GM19397 (cell line): ENCODE data around the gene CDH6.
"Not testable (repeated sequence)": the region's sequence is repeated elsewhere in the genome, so short reads cannot be mapped to it uniquely, and the experiment has no call there.

Experiments used
- ATAC-seq: cut with Tn5 transposase; IDR thresholded peaks from one replicate; pipeline ENCODE4 v1.9.1; 2021; ENCODE audit warnings: mild to moderate bottlenecking, moderate library complexity; ENCODE audit not compliant: unreplicated experiment

The CDH6 gene

DNA sequence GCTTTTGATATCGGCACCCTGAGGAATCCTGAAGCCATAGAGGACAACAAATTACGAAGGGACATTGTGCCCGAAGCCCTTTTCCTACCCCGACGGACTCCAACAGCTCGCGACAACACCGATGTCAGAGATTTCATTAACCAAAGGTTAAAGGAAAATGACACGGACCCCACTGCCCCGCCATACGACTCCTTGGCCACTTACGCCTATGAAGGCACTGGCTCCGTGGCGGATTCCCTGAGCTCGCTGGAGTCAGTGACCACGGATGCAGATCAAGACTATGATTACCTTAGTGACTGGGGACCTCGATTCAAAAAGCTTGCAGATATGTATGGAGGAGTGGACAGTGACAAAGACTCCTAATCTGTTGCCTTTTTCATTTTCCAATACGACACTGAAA lies 129.5 kb downstream of the CDH6 start:
- ATAC-seq: no peak

DNA sequence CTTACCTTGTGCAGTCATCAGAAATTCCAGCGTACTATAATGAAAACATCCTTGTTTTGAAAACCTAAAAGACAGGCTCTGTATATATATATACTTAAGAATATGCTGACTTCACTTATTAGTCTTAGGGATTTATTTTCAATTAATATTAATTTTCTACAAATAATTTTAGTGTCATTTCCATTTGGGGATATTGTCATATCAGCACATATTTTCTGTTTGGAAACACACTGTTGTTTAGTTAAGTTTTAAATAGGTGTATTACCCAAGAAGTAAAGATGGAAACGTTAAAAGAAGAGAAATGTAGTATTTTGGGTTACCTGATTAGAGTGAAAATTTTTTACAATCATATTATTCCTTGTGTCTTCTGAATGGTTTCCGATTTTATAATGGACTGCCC lies 131.4 kb downstream of the CDH6 start:
- no peak for ATAC-seq

DNA sequence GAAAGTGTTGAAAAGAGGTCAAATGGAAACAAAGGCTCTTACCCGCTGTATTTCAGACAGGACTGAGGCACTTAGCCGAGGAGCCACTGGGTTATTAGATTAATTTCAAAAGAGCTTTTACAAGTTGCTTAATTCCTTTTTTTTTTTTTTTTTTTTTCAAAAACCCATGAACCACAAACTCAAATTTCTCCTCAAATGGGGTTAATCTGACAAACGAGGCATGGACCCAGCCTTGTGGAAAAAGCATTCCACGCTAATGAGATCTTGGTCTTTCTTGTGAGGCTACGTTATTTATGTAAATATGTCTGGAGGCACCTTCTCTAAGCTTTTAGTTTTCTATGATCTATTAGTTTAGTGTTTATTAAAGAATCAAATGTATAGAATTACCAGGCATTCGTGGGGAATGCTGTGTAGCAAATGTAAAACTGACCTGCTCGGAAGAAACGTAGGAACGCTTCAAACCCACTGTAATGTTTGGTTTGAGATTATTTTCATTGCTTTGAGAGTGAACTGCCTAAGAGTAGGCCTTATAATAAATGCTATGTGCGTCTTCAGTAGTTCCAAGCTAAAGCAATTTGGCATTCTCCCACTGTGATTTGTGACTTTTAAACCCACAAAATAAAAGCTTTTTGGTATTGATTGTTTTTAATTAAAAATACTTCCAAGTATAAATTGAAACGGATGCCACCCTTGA lies 134.7 kb downstream of the CDH6 start:
- no peak for ATAC-seq

DNA sequence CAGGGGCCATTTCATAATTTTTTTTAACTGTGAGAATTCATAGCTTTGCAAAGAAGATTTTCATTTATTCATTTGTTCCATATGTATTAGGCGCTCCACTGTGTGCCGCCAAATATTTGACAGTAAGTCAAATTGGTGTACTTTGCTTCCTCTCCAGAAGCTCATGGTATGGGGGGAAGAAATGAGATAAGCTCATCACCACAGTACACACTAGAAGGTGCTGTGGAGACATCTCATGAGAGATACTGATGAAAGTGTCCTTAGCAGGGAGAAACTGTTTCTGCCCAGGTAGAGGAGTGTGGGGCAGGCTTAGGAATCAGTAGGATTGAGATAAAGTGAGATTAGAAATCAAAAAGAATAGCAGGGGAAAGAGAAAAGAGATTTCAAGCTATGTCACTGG lies 136.2 kb downstream of the CDH6 start:
- no peak for ATAC-seq

DNA sequence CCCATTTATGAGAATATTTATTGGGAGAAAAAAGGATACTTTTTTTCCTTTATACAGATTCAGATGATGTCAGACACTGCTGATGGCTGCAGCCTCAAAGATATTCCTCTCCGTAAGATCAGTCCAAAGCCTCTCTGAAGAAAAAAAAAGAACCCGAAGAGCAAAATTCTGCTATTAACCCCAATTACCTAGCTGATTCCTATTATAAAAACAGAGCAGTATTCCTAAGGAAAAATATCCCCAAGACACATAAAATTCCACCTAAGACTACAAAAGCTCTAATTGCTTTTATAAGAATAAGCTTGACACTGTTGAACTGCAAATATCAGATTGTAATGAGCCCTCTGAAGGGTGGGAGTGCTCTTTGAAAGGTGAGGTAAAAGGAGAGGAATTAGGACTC lies 138.7 kb downstream of the CDH6 start:
- ATAC-seq: no peak

DNA sequence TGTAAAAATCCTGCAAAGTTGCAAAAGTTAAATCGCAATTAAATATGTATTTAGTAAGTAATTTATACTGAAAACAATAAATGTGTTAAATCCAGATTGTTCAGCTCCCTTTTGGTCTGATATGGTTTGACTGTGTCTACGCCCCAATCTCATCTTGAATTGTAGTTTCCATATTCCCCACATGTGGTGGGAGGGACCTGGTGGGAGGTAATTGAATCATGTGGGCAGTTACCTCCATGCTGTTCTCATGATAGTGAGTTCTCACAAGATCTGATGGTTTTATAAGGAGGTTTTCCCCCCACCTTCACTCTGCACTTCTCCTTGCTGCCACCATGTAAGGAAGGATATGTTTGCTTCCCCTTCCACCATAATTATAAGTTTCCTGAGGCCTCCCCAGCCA lies 140.0 kb downstream of the CDH6 start:
- no peak for ATAC-seq

DNA sequence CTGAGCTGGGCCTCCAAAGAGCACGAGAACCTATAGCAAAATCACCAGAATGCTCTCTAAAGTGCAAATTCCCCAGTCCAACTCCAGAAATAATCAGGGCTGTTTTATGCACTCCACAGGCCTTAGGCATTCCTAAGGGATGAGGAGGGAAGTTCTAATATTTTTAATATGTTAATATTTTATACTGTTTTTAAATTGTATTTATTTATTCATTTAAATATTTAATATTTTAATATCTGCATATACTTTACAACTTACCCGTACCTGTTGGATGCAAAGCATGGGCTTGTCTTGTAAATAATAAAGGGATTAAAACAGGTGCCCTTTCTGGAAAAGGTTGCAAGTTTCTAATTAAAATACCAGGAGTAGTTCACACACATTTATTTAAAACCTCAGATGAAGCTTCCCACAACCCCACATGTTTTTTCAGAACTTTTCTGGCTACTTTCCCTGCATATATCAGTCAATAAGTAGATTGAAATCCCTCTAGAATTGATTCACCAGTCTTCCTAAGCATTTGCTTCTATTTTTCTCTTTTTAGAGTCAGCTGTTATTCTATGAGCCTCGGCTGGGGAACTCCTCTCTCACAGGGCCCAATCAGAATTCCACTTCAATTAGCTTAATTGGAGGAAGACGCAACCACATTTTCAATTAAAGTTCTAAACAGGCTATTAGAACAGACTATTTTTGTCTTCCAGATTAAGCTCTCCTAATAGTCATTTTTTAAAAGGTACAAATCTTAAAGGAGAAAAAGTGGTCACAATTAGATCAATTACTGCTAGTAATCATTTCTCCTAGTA lies 140.8 kb downstream of the CDH6 start:
- no peak for ATAC-seq

DNA sequence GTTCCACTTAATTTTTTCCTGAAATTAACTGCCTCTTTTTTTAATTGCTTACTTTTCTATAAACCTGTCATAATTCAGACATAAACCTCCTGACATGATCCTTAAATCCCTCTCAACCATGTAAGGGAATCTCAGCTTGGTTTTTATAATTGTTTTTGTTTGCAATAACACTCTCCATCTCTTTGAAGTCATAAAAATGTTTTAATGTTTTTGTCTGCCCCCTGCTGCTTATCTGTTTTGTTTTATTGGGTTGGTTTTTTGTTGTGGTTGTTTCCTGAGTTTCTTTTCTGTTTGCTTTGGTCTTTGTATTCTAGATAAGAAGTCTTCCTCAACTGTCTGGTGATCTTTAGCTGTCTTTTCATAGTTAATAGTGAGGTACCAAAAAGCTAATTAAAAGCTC lies 142.0 kb downstream of the CDH6 start:
- no peak for ATAC-seq

DNA sequence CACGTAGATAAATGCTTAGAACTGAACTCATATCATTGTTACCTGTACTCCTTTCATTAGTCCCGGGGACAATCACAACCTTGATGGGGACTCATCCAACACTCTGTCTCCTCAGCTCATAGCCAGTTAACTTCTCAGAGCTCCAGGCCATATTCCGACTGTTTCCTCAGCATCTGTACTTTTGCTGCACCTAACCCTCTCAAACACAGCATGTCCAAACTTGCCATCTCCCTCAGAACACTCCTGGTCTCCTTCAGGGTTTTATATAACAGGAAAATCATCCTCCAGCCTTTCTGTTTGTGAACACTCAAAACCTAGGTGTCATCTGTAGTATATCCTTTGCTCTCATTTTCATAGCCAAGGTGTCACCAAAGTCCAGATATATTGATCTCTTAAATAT lies 150.5 kb downstream of the CDH6 start:
- ATAC-seq: no peak

DNA sequence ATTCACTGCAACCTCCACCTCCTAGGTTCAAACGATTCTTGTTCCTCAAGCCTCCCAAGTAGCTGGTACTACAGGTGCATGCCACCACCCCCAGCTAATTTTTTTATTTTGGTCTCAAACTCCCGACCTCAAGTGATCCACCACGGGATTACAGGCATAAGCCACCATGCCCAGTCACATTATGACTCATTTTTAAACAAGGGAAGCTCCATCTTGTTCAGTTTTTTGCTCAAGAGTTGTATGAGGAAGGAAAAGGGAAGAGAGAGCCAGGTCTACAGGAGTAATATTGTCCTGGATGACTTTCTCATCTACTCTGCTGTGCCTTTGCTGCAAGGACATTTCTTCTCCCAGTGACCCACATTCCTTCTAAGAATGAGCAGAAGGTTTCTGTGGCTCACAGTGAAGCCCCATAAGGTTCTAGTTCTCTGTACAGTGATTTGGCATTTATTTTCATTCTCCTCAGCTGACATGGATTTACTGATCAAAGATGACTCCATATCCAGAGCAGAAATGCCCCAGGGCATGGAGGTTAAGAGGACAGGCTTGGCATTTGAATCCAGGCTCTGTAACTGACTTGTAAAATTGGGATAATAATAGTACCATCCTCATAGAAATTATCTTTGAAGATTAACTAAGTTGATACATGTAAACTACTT lies 153.5 kb downstream of the CDH6 start:
- no peak for ATAC-seq

DNA sequence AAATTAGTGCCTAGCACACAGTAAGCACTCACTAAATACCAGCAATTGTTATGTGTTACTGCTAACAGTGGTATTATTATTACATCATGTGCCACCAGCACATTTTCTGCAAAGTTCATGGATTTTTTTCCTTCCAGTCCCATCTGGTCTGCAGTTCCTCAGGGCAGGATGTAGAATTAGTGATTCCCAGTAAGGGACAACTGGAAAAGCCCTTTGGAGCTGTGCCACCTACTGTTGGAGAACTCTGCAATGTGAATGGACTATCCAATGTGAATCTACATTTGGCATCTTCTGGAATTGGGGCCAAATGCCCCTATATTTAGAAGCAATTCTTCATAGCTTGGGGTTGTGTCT lies 154.0 kb downstream of the CDH6 start:
- ATAC-seq: no peak

DNA sequence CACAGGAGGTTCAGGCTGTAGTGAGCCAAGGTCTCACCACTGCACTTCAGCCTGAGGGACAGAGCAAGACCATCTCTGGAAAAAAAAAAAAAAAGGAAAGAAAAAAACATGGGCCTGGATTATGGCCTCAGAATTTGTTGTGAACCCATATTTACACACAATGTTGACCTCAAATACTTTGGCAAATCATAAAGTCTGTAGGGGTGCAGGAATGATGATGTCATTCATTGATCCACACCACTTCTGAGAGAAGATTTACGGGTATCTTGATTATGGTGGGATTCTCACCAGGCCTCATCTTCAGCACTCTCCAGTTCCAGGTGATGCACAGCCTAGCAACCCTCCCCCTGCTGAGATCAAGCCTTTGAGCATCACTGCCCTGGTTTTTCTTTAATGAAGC lies 156.9 kb downstream of the CDH6 start:
- ATAC-seq: no peak

DNA sequence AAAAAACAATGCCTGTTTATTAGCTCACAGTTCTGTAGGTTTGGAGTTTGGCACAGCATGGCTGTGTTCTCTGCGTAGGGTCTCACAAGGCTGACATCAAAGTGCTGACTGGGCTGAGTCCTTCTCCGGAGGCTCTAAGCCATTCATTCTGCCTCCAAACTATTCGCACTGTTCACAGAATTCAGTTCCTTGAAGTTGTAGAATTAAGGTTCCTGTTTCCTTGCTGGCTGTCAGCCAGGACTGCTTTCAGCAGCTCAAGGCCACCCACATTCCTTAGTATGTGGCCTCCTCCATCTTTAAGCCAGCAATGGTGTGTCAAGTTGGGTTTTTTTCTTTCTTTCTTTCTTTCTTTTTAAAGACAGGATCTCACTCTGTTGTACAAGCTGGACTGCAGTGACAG lies 161.9 kb downstream of the CDH6 start:
- ATAC-seq: no peak

DNA sequence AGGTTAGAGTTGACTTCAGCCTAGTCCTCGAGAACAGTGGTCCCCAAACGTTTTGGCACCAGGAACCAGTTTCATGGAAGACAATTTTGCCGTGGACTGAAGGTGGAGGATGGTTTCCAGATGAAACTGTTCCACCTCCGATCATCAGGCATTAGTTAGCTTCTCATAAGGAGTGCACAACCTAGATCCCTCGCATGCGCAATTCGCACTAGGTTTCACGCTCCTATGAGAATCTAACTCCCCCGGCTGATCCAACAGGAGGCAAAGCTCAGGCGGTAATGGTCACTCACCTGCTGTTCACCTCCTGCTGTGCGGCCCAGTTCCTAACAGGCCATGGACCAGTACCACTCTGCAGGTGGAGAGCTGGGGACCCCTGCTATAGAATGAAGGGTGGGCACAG lies 163.6 kb downstream of the CDH6 start:
- ATAC-seq: no peak

DNA sequence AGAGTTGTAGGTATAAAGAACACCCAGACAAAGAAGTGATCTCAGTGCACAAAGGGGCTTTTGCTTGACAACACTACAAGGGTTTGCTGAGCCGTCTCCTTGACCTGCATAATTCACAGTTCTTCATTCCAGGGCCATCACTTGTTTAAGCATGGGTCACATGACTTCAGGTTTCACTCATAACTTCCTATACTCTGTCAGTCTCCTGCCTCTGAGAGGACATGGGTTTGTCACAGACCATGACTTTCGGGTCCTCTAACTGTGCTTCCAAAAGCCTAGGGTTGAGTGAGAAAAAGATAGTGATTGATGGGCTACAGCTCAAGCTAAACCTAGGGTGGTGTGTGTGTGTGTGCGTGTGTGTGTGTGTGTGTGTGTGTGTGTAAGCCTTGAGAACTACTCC lies 166.4 kb downstream of the CDH6 start:
- ATAC-seq: no peak

DNA sequence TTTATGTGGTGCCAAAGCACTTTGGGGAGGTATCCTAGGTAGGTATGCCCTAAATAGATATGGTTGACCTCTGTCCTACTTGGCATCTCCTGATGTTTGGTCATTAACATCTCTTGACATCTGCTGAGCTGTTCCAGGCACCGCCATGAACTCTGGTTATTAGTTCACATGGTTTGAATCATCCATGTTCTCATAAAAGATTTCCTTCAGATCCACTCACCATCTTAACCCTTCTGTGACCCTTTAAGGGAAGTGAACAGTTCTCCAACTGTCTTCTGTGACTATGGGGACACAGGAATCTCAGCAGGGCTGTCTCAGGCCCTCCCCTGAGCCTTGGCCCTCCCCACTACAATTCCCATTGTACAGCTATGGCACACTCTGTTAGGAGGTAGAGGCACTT lies 167.7 kb downstream of the CDH6 start:
- no peak for ATAC-seq

DNA sequence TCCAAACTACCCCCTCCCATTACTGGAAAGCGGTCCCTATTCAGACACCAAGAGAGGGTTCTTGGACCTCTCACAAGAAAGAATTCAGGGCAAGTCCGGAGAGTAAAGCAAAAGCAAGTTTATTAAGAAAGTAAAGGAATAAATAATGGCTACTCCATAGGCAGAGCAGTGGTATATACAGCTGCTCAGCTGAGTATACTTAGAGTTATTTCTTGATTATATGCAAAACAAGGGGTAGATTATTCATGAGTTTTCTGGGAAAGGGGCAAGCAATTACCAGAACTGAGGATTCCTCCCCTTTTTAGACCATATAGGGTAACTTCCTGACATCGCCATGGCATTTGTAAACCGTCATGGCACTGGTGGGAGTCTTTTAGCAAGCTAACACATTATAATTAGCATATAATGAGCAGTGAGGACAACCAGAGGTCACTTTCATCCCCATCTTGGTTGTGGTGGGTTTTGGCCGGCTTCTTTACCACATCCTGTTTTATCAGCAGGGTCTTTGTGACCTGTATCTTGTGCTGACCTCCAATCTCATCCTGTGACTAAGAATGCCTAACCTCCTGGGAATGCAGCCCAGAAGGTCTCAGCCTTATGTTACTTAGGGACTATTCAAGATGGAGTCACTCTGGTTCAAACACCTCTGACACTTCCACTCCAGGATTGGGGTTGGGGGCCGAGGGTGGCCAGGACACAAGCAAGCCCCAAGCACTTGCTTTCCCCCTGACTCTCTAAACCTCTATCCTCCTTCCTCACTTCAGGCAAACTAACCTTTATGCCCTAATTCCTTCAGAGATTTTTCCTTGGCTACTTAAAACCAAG lies 168.4 kb downstream of the CDH6 start:
- ATAC-seq: not testable (repeated sequence)

DNA sequence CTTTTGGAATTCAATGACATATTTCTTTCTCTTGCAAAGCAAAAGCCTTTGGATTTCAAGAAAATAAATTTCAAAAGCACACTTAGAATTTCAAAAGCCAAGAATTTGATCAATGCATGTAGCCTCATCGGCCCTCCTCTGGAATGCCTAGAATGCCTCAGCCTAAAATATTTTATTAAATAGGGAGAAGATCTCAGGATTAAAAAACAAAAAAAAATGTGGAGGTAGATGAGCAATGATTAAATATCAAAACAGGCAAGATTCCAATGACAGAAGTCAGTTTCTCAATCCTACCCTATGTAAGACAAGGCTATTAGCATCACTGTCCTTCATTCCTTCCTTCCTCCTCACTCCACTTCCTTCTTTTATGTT lies 169.0 kb downstream of the CDH6 start:
- ATAC-seq: no peak

DNA sequence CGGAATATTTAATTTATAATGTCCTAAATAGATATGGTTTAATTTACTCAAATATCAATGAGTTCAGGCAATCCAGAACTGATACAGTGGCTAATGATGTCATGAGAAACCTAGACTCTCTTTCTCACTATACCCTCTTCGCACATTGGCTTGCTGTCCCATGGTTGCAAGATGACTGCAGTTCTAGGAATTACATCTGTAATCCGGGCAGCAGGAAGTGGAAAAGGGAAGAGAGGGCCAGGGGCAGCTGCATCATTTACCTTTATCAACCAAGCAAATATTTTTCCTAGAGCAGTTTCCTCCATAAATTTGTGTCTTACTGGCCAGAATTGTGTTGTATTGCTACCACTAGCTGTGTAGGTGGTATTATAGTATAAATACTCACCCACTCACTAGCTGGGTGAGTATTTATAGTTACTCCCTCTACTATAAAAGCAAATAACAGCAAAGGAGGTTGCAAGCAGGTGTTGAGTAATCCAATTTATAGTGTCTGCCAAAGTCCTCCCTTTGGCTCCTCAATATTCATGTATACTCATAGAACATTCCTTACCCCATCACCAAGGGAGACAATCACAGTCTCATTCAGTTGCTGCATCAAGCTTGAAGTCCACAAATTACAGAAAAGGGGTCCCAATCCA lies 169.6 kb downstream of the CDH6 start:
- no peak for ATAC-seq

DNA sequence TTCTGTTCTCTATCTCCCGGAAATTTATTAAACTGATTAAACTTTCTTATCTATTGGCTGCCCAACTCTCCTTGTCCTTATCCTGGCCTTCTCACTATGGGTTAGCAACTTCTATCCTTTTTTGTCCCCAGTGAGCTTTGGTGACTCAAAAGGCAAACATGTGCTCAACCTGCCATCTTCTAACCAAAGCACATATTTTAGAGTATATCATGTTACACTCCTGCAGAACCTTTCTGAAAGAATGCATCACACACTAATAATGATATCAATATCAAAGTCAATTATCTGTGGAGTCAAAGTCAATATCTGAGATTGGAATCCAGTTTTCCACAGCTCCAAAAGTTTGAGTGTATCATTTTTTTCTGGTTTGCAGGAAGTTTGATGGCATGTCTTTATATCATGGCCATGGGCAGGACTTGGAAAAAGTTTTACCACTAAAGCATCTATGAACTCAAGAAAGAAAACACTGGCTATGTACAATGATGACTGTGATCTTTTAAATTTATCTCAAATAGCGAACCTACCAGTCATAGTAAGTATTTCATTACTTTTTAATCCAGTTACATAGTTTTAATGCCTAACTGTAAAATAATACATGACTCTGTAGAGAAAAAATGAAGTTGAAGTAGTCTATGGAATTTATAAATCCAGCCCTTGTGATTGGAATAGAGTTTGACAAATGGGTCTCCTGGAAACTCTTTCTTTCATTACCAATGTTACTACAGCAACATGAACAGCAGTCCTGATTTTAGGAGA lies 171.6 kb downstream of the CDH6 start:
- ATAC-seq: no peak
